SU-DHL-6 (cell line): Measurements from ENCODE around the gene ANGPTL2.

Experiments
- H2AFZ ChIP-seq: fragments of 200-600 bp; sonication (generic); 2 replicates; pipeline ENCODE4 v1.6.1; 2014; ENCODE audit warnings: low read depth, mild to moderate bottlenecking, moderate library complexity, mixed read lengths, antibody characterized with exemption, low read length; ENCODE audit not compliant: severe bottlenecking
- H3F3A ChIP-seq: fragments of 200-600 bp; shearing (Covaris generic); 2 replicates; pipeline ENCODE4 v1.6.0; 2016; ENCODE audit warnings: antibody characterized with exemption, mild to moderate bottlenecking; ENCODE audit not compliant: insufficient read depth
- H3K27ac ChIP-seq: fragments of 200-600 bp; sonication (generic); 2 replicates; pipeline ENCODE4 v1.5.1; 2016; ENCODE audit warnings: low read depth, mild to moderate bottlenecking, low read length, moderate library complexity, mixed read lengths
- H3K27me3 ChIP-seq: fragments of 200-600 bp; sonication (generic), shearing (Covaris generic); 2 replicates; pipeline ENCODE4 v1.6.0; 2014; ENCODE audit warnings: mild to moderate bottlenecking, low read length
- H3K36me3 ChIP-seq: fragments of 200-600 bp; sonication (generic); 2 replicates; pipeline ENCODE4 v1.6.1; 2014; ENCODE audit warnings: mild to moderate bottlenecking, low read length, mixed read lengths
- H3K4me2 ChIP-seq: fragments of 300-600, 200-600 bp; shearing (Covaris generic), sonication (generic); 2 replicates; pipeline ENCODE4 v1.6.0; 2014; ENCODE audit warnings: low read length, low read depth, mild to moderate bottlenecking; ENCODE audit not compliant: poor library complexity, severe bottlenecking
- H3K4me3 ChIP-seq: fragments of 200-600 bp; sonication (generic); 2 replicates; pipeline ENCODE4 v1.5.1; 2014; ENCODE audit warnings: antibody characterized with exemption, low read length, mild to moderate bottlenecking, mixed read lengths; ENCODE audit not compliant: insufficient read depth, poor library complexity, severe bottlenecking
- H3K79me2 ChIP-seq: fragments of 200-600 bp; sonication (generic); 2 replicates; pipeline ENCODE4 v1.6.1; 2014; ENCODE audit warnings: mild to moderate bottlenecking, low read length, moderate library complexity; ENCODE audit not compliant: insufficient read depth
- H3K9ac ChIP-seq: fragments of 200-600 bp; sonication (generic); 2 replicates; pipeline ENCODE4 v1.7.0; 2014; ENCODE audit warnings: mild to moderate bottlenecking, low read length
- H3K9me2 ChIP-seq: fragments of 200-600 bp; sonication (generic); replicated peaks from 2 replicates; pipeline ENCODE4 v1.6.1; 2014; ENCODE audit warnings: low read length; ENCODE audit not compliant: insufficient read depth
- H3K9me3 ChIP-seq: fragments of 200-600 bp; sonication (generic); 2 replicates; pipeline ENCODE4 v1.6.1; 2014; ENCODE audit warnings: low read length, mixed read lengths; ENCODE audit not compliant: insufficient read depth
- H4K20me1 ChIP-seq: fragments of 200-600 bp; sonication (generic); 2 replicates; pipeline ENCODE4 v1.6.1; 2014; ENCODE audit warnings: low read depth, mild to moderate bottlenecking, antibody characterized with exemption, low read length, moderate library complexity, mixed read lengths
- CTCF ChIP-seq: fragments of 200-600 bp; sonication (generic); IDR thresholded peaks from one replicate; pipeline ENCODE4 v1.5.1; 2017; ENCODE audit warnings: antibody characterized with exemption, mild to moderate bottlenecking, low read length, moderate library complexity; ENCODE audit not compliant: insufficient read depth, poor library complexity, severe bottlenecking
- EZH2phosphoT487 ChIP-seq: fragments of 200-600 bp; sonication (generic), shearing (Covaris generic); conservative IDR thresholded peaks from 2 replicates; pipeline ENCODE4 v1.6.1; 2018; ENCODE audit warnings: mild to moderate bottlenecking, antibody characterized with exemption, low read length, moderate library complexity, mixed read lengths

ANGPTL2 gene

GRCh38 chr9:127059030-127059429, 63.4 kb downstream of the ANGPTL2 start:
- H3K79me2 ChIP-seq: no peaks in the 10 kb centered on the region
- H3K9ac ChIP-seq: no peak overlapping the region
- no peaks in the 10 kb centered on the region for H3K9me2 ChIP-seq
- H3K27ac ChIP-seq: no peak overlapping the region
- H3K4me2 ChIP-seq: no peak overlapping the region
- no peak for TF ChIP-seq CTCF
- TF ChIP-seq EZH2phosphoT487: no peak
- H3K4me3 ChIP-seq: no peak overlapping the region
- H2AFZ ChIP-seq: no peak overlapping the region
- no peaks in the 10 kb centered on the region for H4K20me1 ChIP-seq
- no peaks in the 10 kb centered on the region for H3K9me3 ChIP-seq
- no peaks in the 10 kb centered on the region for H3K36me3 ChIP-seq
- H3F3A ChIP-seq: no peaks in the 10 kb centered on the region
- no peaks in the 10 kb centered on the region for H3K27me3 ChIP-seq

GRCh38 chr9:127058645-127059021, 63.8 kb downstream of the ANGPTL2 start:
- H3K9me3 ChIP-seq: no peaks in the 10 kb centered on the region
- H3K9me2 ChIP-seq: no peaks in the 10 kb centered on the region
- H2AFZ ChIP-seq: no peak overlapping the region
- no peaks in the 10 kb centered on the region for H3K79me2 ChIP-seq
- H4K20me1 ChIP-seq: no peaks in the 10 kb centered on the region
- H3K27me3 ChIP-seq: no peaks in the 10 kb centered on the region
- no peak overlapping the region for H3K27ac ChIP-seq
- no peak overlapping the region for H3K9ac ChIP-seq
- TF ChIP-seq CTCF (no peak), EZH2phosphoT487 (no peak)
- no peaks in the 10 kb centered on the region for H3K36me3 ChIP-seq
- no peak overlapping the region for H3K4me3 ChIP-seq
- no peaks in the 10 kb centered on the region for H3F3A ChIP-seq
- H3K4me2 ChIP-seq: no peak overlapping the region

GRCh38 chr9:127058011-127058644, 64.3 kb downstream of the ANGPTL2 start:
- Histone ChIP-seq H4K20me1 (no peaks in the 10 kb centered on the region), H3K4me2 (no peak overlapping the region), H3K9ac (no peak overlapping the region), H3K27me3 (no peaks in the 10 kb centered on the region), H2AFZ (no peak overlapping the region), H3K79me2 (no peaks in the 10 kb centered on the region), H3F3A (no peaks in the 10 kb centered on the region), H3K36me3 (no peaks in the 10 kb centered on the region), H3K27ac (no peak overlapping the region), H3K9me3 (no peaks in the 10 kb centered on the region), H3K9me2 (no peaks in the 10 kb centered on the region), H3K4me3 (no peak overlapping the region)
- TF ChIP-seq CTCF (no peak), EZH2phosphoT487 (no peak)
